ENCODE measurements around the gene ROR2.
A peak's percentile ranks its signal among the peaks of the same experiment; 100 is the strongest.
"Not testable (repeated sequence)": the region's sequence is repeated elsewhere in the genome, so short reads cannot be mapped to it uniquely, and the experiment has no call there.

The ROR2 gene

GRCh38 chr9:91678807-91679580, 271.0 kb downstream of the ROR2 start:
- DNase-seq (ENCODE audit: low spot score), result no peak

GRCh38 chr9:91677822-91678436, 272.1 kb downstream of the ROR2 start:
- DNase-seq (ENCODE audit: low spot score), result no peak

GRCh38 chr9:91677331-91677730, 272.7 kb downstream of the ROR2 start:
- no peak for DNase-seq (ENCODE audit: low spot score)

GRCh38 chr9:91676046-91676445, 274.0 kb downstream of the ROR2 start:
- DNase-seq (ENCODE audit: low spot score), result peak; percentile 27

- no peak for DNase-seq (ENCODE audit: low spot score)
Measured at GRCh38 chr9:91664663-91665062, 285.4 kb downstream of the ROR2 start.

- no peak for DNase-seq (ENCODE audit: low spot score)
Measured at GRCh38 chr9:91663858-91664257, 286.2 kb downstream of the ROR2 start.

GRCh38 chr9:91661451-91661850, 288.6 kb downstream of the ROR2 start:
- no peak for DNase-seq (ENCODE audit: low spot score)

GRCh38 chr9:91660521-91660920, 289.5 kb downstream of the ROR2 start:
- DNase-seq (ENCODE audit: low spot score), result no peak

- DNase-seq (ENCODE audit: low spot score), result peak; percentile 29
Measured at GRCh38 chr9:91659529-91660495, 290.2 kb downstream of the ROR2 start.

- DNase-seq (ENCODE audit: low spot score), result no peak
Measured at GRCh38 chr9:91658513-91659105, 291.4 kb downstream of the ROR2 start.

- DNase-seq (ENCODE audit: low spot score), result no peak
Measured at GRCh38 chr9:91657501-91657900, 292.5 kb downstream of the ROR2 start.

GRCh38 chr9:91655658-91656057, 294.4 kb downstream of the ROR2 start:
- DNase-seq (ENCODE audit: low spot score), result no peak

GRCh38 chr9:91655215-91655614, 294.8 kb downstream of the ROR2 start:
- DNase-seq (ENCODE audit: low spot score), result no peak

- no peak for DNase-seq (ENCODE audit: low spot score)
Measured at GRCh38 chr9:91654527-91654926, 295.5 kb downstream of the ROR2 start.

GRCh38 chr9:91647371-91647770, 302.7 kb downstream of the ROR2 start:
- DNase-seq (ENCODE audit: low spot score), result no peak

- no peak for DNase-seq (ENCODE audit: low spot score)
Measured at GRCh38 chr9:91646702-91647101, 303.3 kb downstream of the ROR2 start.

GRCh38 chr9:91644433-91644832, 305.6 kb downstream of the ROR2 start:
- no peak for DNase-seq (ENCODE audit: low spot score)

- no peak for DNase-seq (ENCODE audit: low spot score)
Measured at GRCh38 chr9:91643481-91644077, 306.4 kb downstream of the ROR2 start.

GRCh38 chr9:91642771-91643170, 307.3 kb downstream of the ROR2 start:
- DNase-seq (ENCODE audit: low spot score), result no peak

- DNase-seq (ENCODE audit: low spot score), result no peak
Measured at GRCh38 chr9:91640428-91640827, 309.6 kb downstream of the ROR2 start.

GRCh38 chr9:91639054-91639453, 311.0 kb downstream of the ROR2 start:
- DNase-seq (ENCODE audit: low spot score), result no peak

- DNase-seq (ENCODE audit: low spot score), result not testable (repeated sequence)
Measured at GRCh38 chr9:91634832-91635231, 315.2 kb downstream of the ROR2 start.

All from HuH-7 (cell line).